Adipose tissue (tissue), 3 donors: ENCODE measurements around the gene MUC6. TPM values are rescaled to one million over a fixed set of nuclear protein-coding genes. Genes with fewer than 3 reads are reported as not detected.

Source experiments
- H3K27ac ChIP-seq: one replicate; pipeline ENCODE4 v1.5.1; 2013; ENCODE audit warnings: low read depth, low read length
- WGBS, 3 donors: extraction: QIAGEN DNeasy Blood & Tissue Kit; methylation state at CpG; one replicate each; pipeline ENCODE4 v1.1.7; 2013; 5-methylcytosine and 5-hydroxymethylcytosine counted together
- polyA plus RNA-seq, 3 donors: library from polyadenylated mRNA; stranded (reverse); fragments of 200-250 nt; gene quantifications; one replicate each; pipeline ENCODE4 v1.2.3, GENCODE V29; 2013
- donor health status: healthy with polysubstance abuse.
- donor health status: Bipolar disorder and iron deficiency.
- donor health status: healthy.

MUC6 gene, protein sequence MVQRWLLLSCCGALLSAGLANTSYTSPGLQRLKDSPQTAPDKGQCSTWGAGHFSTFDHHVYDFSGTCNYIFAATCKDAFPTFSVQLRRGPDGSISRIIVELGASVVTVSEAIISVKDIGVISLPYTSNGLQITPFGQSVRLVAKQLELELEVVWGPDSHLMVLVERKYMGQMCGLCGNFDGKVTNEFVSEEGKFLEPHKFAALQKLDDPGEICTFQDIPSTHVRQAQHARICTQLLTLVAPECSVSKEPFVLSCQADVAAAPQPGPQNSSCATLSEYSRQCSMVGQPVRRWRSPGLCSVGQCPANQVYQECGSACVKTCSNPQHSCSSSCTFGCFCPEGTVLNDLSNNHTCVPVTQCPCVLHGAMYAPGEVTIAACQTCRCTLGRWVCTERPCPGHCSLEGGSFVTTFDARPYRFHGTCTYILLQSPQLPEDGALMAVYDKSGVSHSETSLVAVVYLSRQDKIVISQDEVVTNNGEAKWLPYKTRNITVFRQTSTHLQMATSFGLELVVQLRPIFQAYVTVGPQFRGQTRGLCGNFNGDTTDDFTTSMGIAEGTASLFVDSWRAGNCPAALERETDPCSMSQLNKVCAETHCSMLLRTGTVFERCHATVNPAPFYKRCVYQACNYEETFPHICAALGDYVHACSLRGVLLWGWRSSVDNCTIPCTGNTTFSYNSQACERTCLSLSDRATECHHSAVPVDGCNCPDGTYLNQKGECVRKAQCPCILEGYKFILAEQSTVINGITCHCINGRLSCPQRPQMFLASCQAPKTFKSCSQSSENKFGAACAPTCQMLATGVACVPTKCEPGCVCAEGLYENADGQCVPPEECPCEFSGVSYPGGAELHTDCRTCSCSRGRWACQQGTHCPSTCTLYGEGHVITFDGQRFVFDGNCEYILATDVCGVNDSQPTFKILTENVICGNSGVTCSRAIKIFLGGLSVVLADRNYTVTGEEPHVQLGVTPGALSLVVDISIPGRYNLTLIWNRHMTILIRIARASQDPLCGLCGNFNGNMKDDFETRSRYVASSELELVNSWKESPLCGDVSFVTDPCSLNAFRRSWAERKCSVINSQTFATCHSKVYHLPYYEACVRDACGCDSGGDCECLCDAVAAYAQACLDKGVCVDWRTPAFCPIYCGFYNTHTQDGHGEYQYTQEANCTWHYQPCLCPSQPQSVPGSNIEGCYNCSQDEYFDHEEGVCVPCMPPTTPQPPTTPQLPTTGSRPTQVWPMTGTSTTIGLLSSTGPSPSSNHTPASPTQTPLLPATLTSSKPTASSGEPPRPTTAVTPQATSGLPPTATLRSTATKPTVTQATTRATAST (N-terminal part only)
- 10 to 100 TPM in 1 of 3 donors, 1 to 10 TPM in 1, not detected in 1; 6.2 to 10.6 TPM for polyA plus RNA-seq

DNA sequence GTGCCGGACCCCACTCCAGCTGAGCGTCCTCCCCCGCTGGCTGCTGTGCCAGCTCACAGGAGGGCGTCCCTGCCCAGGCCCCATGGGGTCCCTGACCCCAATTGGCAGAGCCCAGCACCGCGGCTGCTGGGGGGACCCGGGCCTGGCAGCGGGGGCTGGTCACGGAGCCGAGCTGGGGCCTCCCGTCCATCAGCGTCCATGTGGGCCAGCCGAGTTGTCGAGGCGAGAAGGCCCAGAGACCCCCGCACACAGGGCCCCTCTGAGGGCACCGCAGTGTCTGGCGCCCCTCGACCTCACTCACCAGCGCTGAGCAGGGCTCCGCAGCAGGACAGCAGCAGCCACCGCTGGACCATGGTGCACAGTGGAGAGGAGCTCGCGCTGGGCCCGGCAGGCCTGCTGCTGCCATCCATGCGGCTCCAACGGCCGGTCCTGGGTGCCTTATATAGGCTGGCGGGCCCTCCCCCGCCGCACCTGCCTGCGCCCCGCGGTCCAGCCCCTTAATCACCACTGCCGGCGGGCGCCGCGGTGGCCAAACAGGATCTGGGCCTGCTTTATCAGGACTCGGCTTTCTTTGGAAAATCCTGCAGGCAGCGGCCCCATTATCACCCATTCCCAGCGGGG is at the start of gene MUC6:
MUC6 (minus strand) TSS at position 416 of the 621 bp plus-strand sequence; CDS start at position 353, 63 bp downstream.
- H3K27ac ChIP-seq: no peak within 1 kb of the TSS
- 63 to 72% (median 67%) methylated on average over 42 of the region's 42 CpGs for WGBS, 3 donors

DNA sequence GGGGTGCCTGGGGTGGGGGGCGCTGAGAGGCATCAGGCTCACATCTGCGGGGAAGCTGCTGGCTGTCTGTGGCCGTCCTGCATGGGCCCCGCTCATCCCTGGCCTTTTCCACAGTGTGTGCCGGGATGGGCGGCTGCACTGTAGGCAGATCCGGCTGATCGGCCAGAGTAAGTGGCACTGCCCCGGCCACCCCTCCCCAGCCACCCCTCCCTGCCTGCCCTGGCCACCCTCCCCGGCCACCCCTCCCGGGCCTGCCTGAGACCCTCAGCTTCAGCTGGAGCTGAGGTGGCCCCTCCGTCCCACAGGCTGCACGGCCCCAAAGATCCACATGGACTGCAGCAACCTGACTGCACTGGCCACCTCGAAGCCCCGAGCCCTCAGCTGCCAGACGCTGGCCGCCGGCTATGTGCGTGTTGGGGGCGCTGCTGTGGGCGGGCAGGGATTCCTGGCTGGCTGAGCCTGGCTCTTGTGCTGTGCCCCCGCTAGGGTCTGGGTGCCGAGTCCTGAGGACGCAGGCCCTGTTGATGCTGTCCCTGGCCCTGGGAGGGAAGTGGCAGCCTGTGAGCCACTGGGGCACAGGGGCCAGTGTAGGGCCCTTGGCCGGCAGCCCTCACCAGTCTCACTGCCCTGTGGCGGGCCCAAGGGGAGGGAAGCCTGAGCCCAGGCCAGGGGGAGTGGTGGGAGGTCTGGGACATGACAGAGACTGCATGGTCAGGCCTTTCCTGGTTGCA is 49.1 kb upstream of the MUC6 start:
- H3K27ac ChIP-seq: no peak overlapping the region
- WGBS, 3 donors: 83 to 91% (median 84%) methylated on average over 26 of the region's 26 CpGs

DNA sequence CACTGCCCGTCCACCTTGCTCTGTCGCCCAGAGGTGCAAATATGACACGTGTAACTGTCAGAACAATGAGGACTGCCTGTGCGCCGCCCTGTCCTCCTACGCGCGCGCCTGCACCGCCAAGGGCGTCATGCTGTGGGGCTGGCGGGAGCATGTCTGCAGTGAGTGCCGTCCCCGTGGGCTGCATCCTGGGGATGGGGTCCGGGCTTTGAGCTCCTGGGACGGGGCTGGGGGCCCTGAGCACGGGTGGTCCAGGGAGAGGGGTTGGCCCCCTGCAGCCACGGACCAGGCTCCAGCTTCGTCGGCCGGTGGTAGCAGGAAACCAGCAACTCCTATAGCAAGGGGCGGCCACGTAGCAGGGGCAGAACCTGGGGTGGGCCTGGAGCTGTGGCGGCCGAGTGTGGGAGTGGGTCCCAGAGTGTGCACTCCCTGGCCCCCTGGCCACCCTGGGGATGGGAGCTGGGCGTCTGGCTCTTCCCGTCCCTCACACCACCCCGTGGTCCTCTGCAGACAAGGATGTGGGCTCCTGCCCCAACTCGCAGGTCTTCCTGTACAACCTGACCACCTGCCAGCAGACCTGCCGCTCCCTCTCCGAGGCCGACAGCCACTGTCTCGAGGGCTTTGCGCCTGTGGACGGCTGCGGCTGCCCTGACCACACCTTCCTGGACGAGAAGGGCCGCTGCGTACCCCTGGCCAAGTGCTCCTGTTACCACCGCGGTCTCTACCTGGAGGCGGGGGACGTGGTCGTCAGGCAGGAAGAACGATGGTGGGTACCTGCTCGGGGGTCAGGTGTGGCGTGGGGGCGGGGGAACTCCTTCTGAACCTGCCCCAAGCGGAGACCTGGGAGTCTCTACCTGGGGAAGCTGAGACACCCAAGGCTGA is 48.3 kb upstream of the MUC6 start:
- H3K27ac ChIP-seq: no peak overlapping the region
- WGBS, 3 donors: 68 to 71% (median 69%) methylated on average over 45 to 49 of the region's 49 CpGs

DNA sequence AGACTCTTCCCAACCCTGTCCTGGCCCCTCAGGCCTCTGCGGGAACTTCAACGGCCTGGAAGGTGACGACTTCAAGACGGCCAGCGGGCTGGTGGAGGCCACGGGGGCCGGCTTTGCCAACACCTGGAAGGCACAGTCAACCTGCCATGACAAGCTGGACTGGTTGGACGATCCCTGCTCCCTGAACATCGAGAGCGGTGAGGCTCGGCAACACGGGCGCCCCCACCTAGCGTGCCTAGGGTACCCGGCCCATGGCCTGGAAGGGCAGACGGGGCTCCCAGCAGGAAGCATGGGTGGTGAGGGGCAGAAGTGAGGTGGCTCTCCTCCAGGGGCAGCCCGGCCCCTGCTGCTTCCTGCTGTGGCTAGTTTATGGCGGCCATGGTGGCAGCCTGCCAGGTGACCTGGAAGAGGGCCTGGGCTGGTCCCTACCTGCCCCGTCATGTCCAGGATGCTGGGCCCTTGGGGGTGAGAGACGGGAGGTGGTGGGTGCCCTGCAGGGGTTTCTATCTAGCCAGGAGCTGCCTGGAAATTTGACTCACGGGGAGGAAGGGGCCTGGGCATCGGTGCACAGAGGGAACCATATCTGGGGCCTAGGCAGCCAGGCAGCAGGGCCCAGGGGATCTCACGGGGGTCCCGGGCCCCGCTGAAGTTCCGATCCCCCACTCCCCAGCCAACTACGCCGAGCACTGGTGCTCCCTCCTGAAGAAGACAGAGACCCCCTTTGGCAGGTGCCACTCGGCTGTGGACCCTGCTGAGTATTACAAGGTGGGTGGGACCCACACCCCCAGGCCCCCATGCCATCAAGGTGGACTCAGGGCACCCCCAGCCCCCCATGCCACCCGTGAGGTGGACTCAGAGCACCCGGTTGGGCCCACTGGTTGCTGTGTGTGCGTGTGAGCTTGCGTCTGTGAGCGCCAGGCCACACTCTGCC is 47.4 kb upstream of the MUC6 start:
- no peak overlapping the region for H3K27ac ChIP-seq
- 69 to 73% (median 71%) methylated on average over 34 of the region's 34 CpGs for WGBS, 3 donors

DNA sequence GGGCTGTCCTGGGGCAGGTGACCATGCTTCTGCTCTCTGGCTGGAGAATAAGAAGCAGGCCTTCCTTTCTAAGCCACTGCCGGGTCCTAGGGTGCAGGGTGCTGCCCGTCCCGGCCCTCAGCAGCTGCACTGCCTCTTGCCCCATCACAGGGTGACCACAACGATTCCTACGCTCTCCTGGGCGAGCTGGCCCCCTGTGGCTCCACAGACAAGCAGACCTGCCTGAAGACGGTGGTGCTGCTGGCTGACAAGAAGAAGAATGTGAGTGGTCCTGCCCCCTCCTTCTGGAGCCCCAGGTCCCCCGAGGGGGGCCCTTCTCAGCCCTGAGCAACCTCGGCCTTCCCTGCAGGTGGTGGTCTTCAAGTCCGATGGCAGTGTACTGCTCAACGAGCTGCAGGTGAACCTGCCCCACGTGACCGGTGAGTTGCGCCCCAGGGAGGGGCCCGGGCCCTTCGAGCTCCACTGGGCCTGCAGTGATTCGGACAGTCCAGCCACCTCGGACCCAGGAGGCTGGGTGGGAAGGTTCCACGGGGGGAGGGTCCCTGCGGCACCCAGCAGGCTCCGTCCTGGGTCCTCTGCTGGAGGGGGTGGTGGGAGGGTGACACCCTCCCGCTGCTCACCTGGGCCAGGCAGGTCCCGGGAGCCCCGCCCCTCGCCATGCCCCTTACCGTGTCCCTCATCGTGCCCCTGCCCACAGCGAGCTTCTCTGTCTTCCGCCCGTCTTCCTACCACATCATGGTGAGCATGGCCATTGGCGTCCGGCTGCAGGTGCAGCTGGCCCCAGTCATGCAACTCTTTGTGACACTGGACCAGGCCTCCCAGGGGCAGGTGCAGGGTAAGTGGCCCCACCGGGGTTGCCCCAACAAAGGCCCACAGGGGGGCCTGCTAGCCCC is 46.5 kb upstream of the MUC6 start:
- WGBS, 3 donors: 70 to 75% (median 72%) methylated on average over 33 of the region's 33 CpGs
- H3K27ac ChIP-seq: no peak overlapping the region

DNA sequence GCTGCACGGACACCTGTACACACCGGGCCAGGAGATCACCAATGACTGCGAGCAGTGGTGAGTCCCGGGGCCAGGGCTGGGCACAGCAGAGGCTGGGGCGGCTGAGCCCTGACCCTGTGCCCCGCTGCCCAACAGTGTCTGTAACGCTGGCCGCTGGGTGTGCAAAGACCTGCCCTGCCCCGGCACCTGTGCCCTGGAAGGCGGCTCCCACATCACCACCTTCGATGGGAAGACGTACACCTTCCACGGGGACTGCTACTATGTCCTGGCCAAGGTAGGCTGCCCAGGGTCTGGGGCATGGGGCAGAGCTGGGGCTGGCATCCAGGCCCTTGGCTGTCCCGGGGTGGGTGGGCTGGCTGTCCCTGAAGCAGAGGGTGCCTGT is 45.8 kb upstream of the MUC6 start:
- no peak overlapping the region for H3K27ac ChIP-seq
- WGBS, 3 donors: 83 to 87% (median 84%) methylated on average over 14 of the region's 14 CpGs

DNA sequence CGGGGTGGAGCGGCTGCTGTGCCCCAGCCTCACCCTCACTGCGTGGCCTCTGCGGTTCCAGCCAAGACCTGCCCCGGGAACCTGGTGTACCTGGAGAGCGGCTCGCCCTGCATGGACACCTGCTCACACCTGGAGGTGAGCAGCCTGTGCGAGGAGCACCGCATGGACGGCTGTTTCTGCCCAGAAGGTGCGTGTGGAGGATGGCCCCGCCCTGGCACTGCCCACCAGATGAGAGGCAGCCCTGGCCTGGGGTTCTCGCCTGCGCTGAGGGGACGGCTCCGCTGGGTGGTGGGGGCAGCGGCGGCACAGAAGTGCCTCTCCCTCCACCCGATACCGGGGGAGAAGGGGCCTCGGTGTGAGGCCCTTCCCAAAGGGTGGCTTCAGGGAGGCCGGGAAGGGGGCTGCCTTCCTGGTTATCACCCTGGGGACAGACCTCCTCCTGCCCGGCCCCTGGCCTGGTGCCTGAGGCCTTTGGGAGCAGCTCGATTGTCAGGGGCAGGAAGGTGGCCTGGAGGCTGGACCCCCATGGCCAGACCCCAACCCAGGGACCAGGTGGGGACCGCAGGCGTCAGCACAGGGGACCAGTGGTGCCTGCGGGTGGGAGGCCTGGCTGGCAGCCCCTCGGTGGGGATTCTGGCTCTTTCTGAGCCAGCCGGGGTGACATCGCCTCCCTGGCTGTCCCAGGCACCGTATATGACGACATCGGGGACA is 45.2 kb upstream of the MUC6 start:
- WGBS, 3 donors: 77 to 87% (median 82%) methylated on average over 33 of the region's 33 CpGs
- H3K27ac ChIP-seq: no peak overlapping the region

DNA sequence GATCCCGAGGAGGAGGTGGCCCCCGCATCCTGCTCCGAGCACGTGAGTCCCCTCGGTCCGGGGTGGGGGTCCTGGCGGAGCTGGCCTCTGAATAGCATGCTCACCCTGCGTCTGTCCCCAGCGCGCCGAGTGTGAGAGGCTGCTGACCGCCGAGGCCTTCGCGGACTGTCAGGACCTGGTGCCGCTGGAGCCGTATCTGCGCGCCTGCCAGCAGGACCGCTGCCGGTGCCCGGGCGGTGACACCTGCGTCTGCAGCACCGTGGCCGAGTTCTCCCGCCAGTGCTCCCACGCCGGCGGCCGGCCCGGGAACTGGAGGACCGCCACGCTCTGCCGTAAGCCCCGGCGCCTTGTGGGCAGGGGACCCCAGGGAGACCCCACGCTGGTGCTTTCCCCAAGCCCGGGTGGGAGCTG is 41.7 kb upstream of the MUC6 start:
- WGBS, 3 donors: 86 to 91% (median 91%) methylated on average over 37 to 39 of the region's 39 CpGs
- no peak overlapping the region for H3K27ac ChIP-seq

DNA sequence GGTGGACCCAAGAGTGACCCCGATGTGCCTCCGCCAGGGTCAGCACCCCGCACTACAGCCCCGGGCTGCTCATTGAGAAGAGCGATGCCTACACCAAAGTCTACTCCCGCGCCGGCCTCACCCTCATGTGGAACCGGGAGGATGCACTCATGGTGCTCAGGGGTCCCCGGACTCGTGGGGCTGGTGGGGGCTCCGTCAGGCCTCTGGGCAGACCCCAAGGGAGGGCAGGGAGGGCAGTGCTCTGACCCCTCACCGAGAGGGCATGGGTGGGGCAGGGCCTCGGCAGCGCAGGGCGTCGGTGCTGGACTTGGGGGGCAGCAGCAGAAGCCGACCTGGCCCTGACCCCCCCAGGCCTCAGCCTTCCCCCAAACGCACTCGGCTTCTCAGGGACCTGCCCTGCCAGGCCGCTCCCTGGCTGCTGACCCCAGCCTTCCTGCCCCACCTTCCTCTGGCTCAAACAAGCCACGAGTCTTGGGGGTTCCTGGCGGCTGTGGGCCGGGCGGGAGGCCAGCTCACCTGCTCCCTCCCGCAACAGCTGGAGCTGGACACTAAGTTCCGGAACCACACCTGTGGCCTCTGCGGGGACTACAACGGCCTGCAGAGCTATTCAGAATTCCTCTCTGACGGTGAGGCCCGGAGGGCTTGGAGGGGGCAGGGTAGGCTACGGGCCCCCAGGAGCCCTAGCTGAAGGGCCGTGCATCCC is 41.0 kb upstream of the MUC6 start:
- 61 to 79% (median 63%) methylated on average over 30 to 33 of the region's 33 CpGs for WGBS, 3 donors

DNA sequence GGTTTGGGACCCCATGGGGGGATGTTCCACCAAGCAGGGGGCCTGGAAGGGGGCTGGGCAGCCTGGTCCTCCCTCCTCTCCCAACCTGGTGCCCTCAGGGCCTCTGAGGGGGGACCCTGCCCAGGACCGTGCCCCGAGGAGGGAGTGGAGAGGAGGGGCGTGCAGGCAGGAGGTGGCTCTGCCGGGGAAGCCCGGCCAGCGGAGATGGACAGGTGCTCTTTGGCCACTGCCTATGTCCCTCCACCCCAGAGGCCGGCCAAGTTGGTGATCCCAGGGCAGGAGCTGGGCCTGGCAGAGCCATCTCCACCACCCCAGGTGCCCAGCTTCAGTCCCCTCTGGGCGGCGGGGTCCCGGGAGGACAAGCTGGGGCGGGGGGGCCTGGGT is 40.5 kb upstream of the MUC6 start:
- H3K27ac ChIP-seq: no peak overlapping the region
- 83 to 87% (median 86%) methylated on average over 8 to 11 of the region's 11 CpGs for WGBS, 3 donors

More for the DNA sequence above, 41.0 kb upstream of the MUC6 start:
- no peak overlapping the region for H3K27ac ChIP-seq

DNA sequence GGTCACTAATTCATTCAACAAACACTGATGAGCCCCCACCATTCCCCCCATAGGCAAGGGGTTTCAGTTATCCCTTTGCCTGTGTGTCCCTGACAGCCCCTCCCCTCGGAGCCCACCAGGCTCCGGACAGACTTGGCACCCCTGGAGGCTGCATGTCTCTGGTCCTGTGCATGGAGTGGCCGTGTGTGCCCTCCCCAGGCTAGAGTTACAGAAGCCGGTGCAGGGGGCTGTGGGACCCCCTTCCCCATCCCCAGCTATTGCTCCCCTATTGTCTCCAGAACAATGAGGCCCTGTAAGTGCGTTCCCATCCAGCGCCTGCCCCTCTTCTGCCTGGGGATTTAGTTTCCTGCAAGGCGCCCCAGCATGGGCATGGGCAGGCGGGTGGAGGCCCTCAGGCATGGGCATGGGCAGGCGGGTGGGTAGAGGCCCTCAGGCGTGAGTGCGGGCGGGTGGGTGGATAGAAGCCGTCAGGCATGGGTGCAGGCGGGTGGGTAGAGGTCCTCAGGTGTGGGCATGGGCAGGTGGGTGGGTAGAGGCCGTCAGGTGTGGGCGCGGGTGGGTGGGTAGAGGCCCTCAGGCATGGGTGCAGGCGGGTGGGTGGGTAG is 39.6 kb upstream of the MUC6 start:
- no peak overlapping the region for H3K27ac ChIP-seq
- WGBS, 3 donors: 72 to 82% (median 80%) methylated on average over 17 to 18 of the region's 18 CpGs

DNA sequence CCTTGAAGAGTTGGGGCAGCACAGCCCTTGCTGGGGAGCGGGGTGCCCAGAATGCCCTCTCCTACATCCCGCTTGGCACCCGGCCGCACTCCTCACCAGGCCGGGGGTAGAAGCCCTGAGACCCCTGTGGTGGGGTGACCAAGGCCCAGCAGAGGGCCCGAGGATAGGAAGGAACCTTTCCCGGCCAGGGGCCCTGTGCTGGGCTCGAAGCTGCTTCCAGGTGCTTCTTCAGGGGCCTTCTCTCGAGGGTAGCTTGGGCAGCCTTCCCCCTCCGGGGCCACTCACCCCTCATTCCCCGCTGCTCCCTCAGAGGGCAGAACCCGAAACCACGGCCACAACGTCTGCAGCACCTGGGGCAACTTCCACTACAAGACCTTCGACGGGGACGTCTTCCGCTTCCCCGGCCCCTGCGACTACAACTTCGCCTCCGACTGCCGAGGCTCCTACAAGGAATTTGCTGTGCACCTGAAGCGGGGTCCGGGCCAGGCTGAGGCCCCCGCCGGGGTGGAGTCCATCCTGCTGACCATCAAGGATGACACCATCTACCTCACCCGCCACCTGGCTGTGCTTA is 38.9 kb upstream of the MUC6 start:
- no peak overlapping the region for H3K27ac ChIP-seq
- 89 to 92% (median 91%) methylated on average over 28 of the region's 28 CpGs for WGBS, 3 donors
